Lung (tissue), 12 donors: Measurements from ENCODE around the gene HEXD. TPM values are rescaled to one million over a fixed set of nuclear protein-coding genes. Genes with fewer than 3 reads are reported as not detected.

Experiments used
- ATAC-seq: fragments of 200-7000 bp; cut with Tn5 transposase; one replicate; pipeline ENCODE4 v1.9.1; 2020; ENCODE audit warnings: moderate number of reproducible peaks; ENCODE audit not compliant: insufficient read depth, low FRiP score
- DNase-seq, 3 donors: peaks; one replicate each; pipeline ENCODE4 v3.0.0-alpha.2; 2013 to 2017
- H3K27ac ChIP-seq, 2 donors: one replicate each; pipeline ENCODE4 v1.5.1; 2013; ENCODE audit warnings: mild to moderate bottlenecking in 2 of 2, moderate library complexity in 2 of 2, control low read depth in 1 of 2, inconsistent platforms in 1 of 2, low read depth in 1 of 2, low read length in 1 of 2
- H3K27me3 ChIP-seq, 3 donors: one replicate each; pipeline ENCODE4 v1.5.1; 2013; ENCODE audit warnings: low read length in 2 of 3; ENCODE audit not compliant: control insufficient read depth in 3 of 3, insufficient read depth in 3 of 3
- H3K36me3 ChIP-seq, 4 donors: one replicate each; pipeline ENCODE4 v1.5.1; 2013; ENCODE audit warnings: low read length in 4 of 4, mild to moderate bottlenecking in 1 of 4, moderate library complexity in 1 of 4; ENCODE audit not compliant: control insufficient read depth in 4 of 4, insufficient read depth in 4 of 4
- H3K4me1 ChIP-seq, 5 donors: one replicate each; pipeline ENCODE4 v1.5.1; 2013; ENCODE audit warnings: low read length in 5 of 5, mild to moderate bottlenecking in 2 of 5, moderate library complexity in 1 of 5; ENCODE audit not compliant: control insufficient read depth in 5 of 5, insufficient read depth in 5 of 5
- H3K4me3 ChIP-seq: one replicate; pipeline ENCODE4 v1.5.1; 2013; ENCODE audit warnings: mild to moderate bottlenecking, control low read depth, moderate library complexity
- H3K9ac ChIP-seq, 2 donors: one replicate each; pipeline ENCODE4 v1.5.1; 2013; ENCODE audit warnings: low read length in 2 of 2, control low read depth in 1 of 2; ENCODE audit not compliant: insufficient read depth in 1 of 2
- H3K9me3 ChIP-seq, 4 donors: one replicate each; pipeline ENCODE4 v1.5.1; 2013; ENCODE audit warnings: low read length in 3 of 4, mild to moderate bottlenecking in 1 of 4, moderate library complexity in 1 of 4; ENCODE audit not compliant: control insufficient read depth in 4 of 4, insufficient read depth in 3 of 4
- CTCF ChIP-seq: IDR thresholded peaks from 2 replicates; pipeline ENCODE4 v1.5.1; 2012; ENCODE audit warnings: mild to moderate bottlenecking; ENCODE audit errors: control extremely low read depth, extremely low read depth
- WGBS, 2 donors: extraction: QIAGEN DNeasy Blood & Tissue Kit; methylation state at CpG; one replicate each; pipeline ENCODE4 v1.1.7; 2013; 5-methylcytosine and 5-hydroxymethylcytosine counted together
- polyA plus RNA-seq, 2 donors: library from polyadenylated mRNA; stranded (reverse); fragments of 200-250 nt; gene quantifications; one replicate each; pipeline ENCODE4 v1.2.1, GENCODE V29; 2013
- total RNA-seq, 2 donors: library from RNA; depleted of rRNA in 1 of 2; stranded (reverse); fragments of >200 nt in 1 of 2; gene quantifications; one replicate each; pipeline ENCODE4 v1.2.1, GENCODE V29; 2014 to 2021
- donor health status: control.
- donor health status: control.
- donor health status: Bipolar disorder and iron deficiency.
- donor health status: healthy.
- donor health status: DM: yes; HTN: yes; CAD: no.

The HEXD gene
- total and polyA plus RNA-seq, 4 donors = 28.4 to 57.3 (median 37.4) TPM

GRCh38 chr17:82389379-82389778, 28.8 kb upstream of the HEXD start:
- Histone ChIP-seq H3K27ac (no peak overlapping the region), H3K4me3 (no peak overlapping the region), H3K9me3 (no peaks in the 10 kb centered on the region), H3K4me1 (peaks cover 0 to 23% (median 5%) of the 10 kb centered on the region in 5 donors), H3K36me3 (peaks cover 0 to 23% (median 4%) of the 10 kb centered on the region in 4 donors), H3K27me3 (no peaks in the 10 kb centered on the region), H3K9ac (no peak overlapping the region)
- WGBS, 2 donors = 84 to 89% methylated on average over 10 of the region's 10 CpGs
- ATAC-seq (no peak), DNase-seq (no peak)
- TF ChIP-seq CTCF = no peak

GRCh38 chr17:82390015-82390859, 27.9 kb upstream of the HEXD start:
- Histone ChIP-seq H3K4me3 (no peak overlapping the region), H3K9me3 (no peaks in the 10 kb centered on the region), H3K36me3 (peaks cover 0 to 23% (median 5%) of the 10 kb centered on the region in 4 donors), H3K4me1 (peaks cover 0 to 21% (median 4%) of the 10 kb centered on the region in 5 donors), H3K27me3 (no peaks in the 10 kb centered on the region), H3K9ac (no peak overlapping the region), H3K27ac (no peak overlapping the region)
- ATAC-seq = no peak
- DNase-seq = no peak
- no peak for TF ChIP-seq CTCF
- WGBS, 2 donors = 93 to 95% methylated on average over 30 to 32 of the region's 34 CpGs

GRCh38 chr17:82390860-82391435, 27.2 kb upstream of the HEXD start:
- WGBS, 2 donors = 91 to 94% methylated on average over 11 to 13 of the region's 13 CpGs
- H3K27ac ChIP-seq = no peak overlapping the region
- H3K9me3 ChIP-seq = no peaks in the 10 kb centered on the region
- H3K27me3 ChIP-seq = no peaks in the 10 kb centered on the region
- ATAC-seq (no peak), DNase-seq (no peak)
- no peak for TF ChIP-seq CTCF
- H3K36me3 ChIP-seq = peaks cover 0 to 23% (median 7%) of the 10 kb centered on the region in 4 donors
- no peak overlapping the region for H3K4me3 ChIP-seq
- H3K9ac ChIP-seq = no peak overlapping the region
- peaks cover 0 to 14% (median 3%) of the 10 kb centered on the region in 5 donors for H3K4me1 ChIP-seq
